Natural killer cell (primary cell): ENCODE data around the gene PNMA5. TPM values are rescaled to one million over a fixed set of nuclear protein-coding genes. Genes with fewer than 3 reads are reported as not detected.

ENCODE experiments used
- ATAC-seq, 3 donors: fragments of 150-1000 bp in 2 of 3; fragments of 200-7000 bp in 1 of 3; cut with Tn5 transposase; 1 replicate in 1 of 3; 2 replicates in 2 of 3; pipeline ENCODE4 v1.10.0; 2021; ENCODE audit warnings: mild to moderate bottlenecking in 2 of 3, moderate library complexity in 2 of 3
- DNase-seq, 2 donors: peaks; one replicate each; pipeline versions ENCODE4 v3.0.0 to v3.0.0-alpha.2; 2013 to 2021; ENCODE audit warnings: mixed read lengths in 1 of 2
- H3K27ac ChIP-seq: one replicate; pipeline ENCODE4 v1.5.1; 2013; ENCODE audit warnings: mild to moderate bottlenecking, low read length
- H3K27me3 ChIP-seq: one replicate; pipeline ENCODE4 v1.6.1; 2013; ENCODE audit warnings: low read length; ENCODE audit not compliant: control insufficient read depth, insufficient read depth
- H3K36me3 ChIP-seq: one replicate; pipeline ENCODE4 v1.6.1; 2013; ENCODE audit warnings: low read length; ENCODE audit not compliant: control insufficient read depth, insufficient read depth
- H3K4me1 ChIP-seq: one replicate; pipeline ENCODE4 v1.6.1; 2013; ENCODE audit warnings: low read length; ENCODE audit not compliant: control insufficient read depth, insufficient read depth
- H3K4me3 ChIP-seq: one replicate; pipeline ENCODE4 v1.5.1; 2013; ENCODE audit warnings: low read length
- H3K9me3 ChIP-seq: one replicate; pipeline ENCODE4 v1.6.1; 2013; ENCODE audit warnings: low read length; ENCODE audit not compliant: control insufficient read depth, insufficient read depth
- H3K27ac Mint-ChIP-seq, 2 donors: one replicate each; pipeline ENCODE4 v1.8.0; 2022; ENCODE audit warnings: mild to moderate bottlenecking in 2 of 2, mixed read lengths in 2 of 2, moderate library complexity in 1 of 2
- H3K27me3 Mint-ChIP-seq, 2 donors: one replicate each; pipeline ENCODE4 v1.8.0; 2022; ENCODE audit warnings: low read depth in 2 of 2, mixed read lengths in 2 of 2
- H3K36me3 Mint-ChIP-seq: one replicate; pipeline ENCODE4 v1.8.0; 2022; ENCODE audit warnings: mixed read lengths
- H3K4me1 Mint-ChIP-seq, 2 donors: one replicate each; pipeline ENCODE4 v1.8.0; 2022; ENCODE audit warnings: mixed read lengths in 2 of 2
- H3K4me3 Mint-ChIP-seq: one replicate; pipeline ENCODE4 v1.8.0; 2022; ENCODE audit warnings: mild to moderate bottlenecking, moderate library complexity, mixed read lengths
- H3K9me3 Mint-ChIP-seq, 2 donors: one replicate each; pipeline ENCODE4 v1.8.0; 2022; ENCODE audit warnings: mixed read lengths in 2 of 2
- CTCF ChIP-seq: fragments of 200-600 bp; IDR thresholded peaks from one replicate; pipeline ENCODE4 v1.8.0; 2022; ENCODE audit warnings: antibody characterized with exemption
- WGBS: methylation state at CpG from one replicate; pipeline ENCODE4 v1.1.7; 2013; ENCODE audit warnings: missing lambda C conversion rate; ENCODE audit not compliant: insufficient coverage; 5-methylcytosine and 5-hydroxymethylcytosine counted together
- intact Hi-C: fragments of 100-400 bp; cut with micrococcal nuclease; formaldehyde crosslinking; loops from one replicate; pipeline ENCODE4 v1.14.2; 2022
- total RNA-seq, 4 donors: library from RNA; stranded (reverse); fragments of 120-200 nt in 1 of 4; gene quantifications; one replicate each; pipeline versions ENCODE4 v1.2.3 to v1.2.4, GENCODE V29; 2013 to 2022

PNMA5 gene
- total RNA-seq, 3 donors from 2014 or later (not counting 1 experiment from before 2014, with no cell fraction given) = not detected

GRCh38 chrX:152945021-152945979 is 48.6 kb downstream of the PNMA5 start:
- H3K27me3 Mint-ChIP-seq = peaks cover 0 to 8% of the 10 kb centered on the region in 2 donors
- no peak for TF ChIP-seq CTCF
- H3K27ac Mint-ChIP-seq = no peak overlapping the region
- H3K36me3 Mint-ChIP-seq = no peaks in the 10 kb centered on the region
- intact Hi-C loops = no loop called here
- no peaks in the 10 kb centered on the region for H3K9me3 Mint-ChIP-seq
- DNase-seq = no peak
- peaks cover 11% of the 10 kb centered on the region for H3K4me1 ChIP-seq
- no peaks in the 10 kb centered on the region for H3K36me3 ChIP-seq
- H3K4me3 ChIP-seq = no peak overlapping the region
- H3K4me1 Mint-ChIP-seq = peaks cover 5 to 8% of the 10 kb centered on the region in 2 donors
- H3K27ac ChIP-seq = no peak overlapping the region
- H3K9me3 ChIP-seq = no peaks in the 10 kb centered on the region
- H3K4me3 Mint-ChIP-seq = no peak overlapping the region
- WGBS = 94% methylated on average over 9 of the region's 11 CpGs
- no peak for ATAC-seq
- H3K27me3 ChIP-seq = no peaks in the 10 kb centered on the region

GRCh38 chrX:152943826-152944225 is 50.1 kb downstream of the PNMA5 start:
- ATAC-seq = no peak

GRCh38 chrX:152942077-152942442 is 51.9 kb downstream of the PNMA5 start:
- H3K36me3 Mint-ChIP-seq = no peaks in the 10 kb centered on the region
- H3K27me3 Mint-ChIP-seq = peaks cover 0 to 6% of the 10 kb centered on the region in 2 donors
- peak overlapping the region; percentile 55 for H3K4me3 Mint-ChIP-seq
- 33% methylated on average over 5 of the region's 11 CpGs for WGBS
- no peaks in the 10 kb centered on the region for H3K27me3 ChIP-seq
- H3K9me3 ChIP-seq = no peaks in the 10 kb centered on the region
- no peaks in the 10 kb centered on the region for H3K9me3 Mint-ChIP-seq
- H3K4me3 ChIP-seq = peak overlapping the region; percentile 45
- TF ChIP-seq CTCF = no peak
- intact Hi-C loops = loop anchor here (5.0 kb wide), 1 partner anchor 725 kb away; no protein-coding TSS in a partner anchor
- no peak for DNase-seq
- peak overlapping the region; percentile 83 to 90 for H3K27ac Mint-ChIP-seq
- no peak for ATAC-seq
- no peaks in the 10 kb centered on the region for H3K36me3 ChIP-seq
- peaks cover 11% of the 10 kb centered on the region for H3K4me1 ChIP-seq
- H3K4me1 Mint-ChIP-seq = peaks cover 5 to 8% of the 10 kb centered on the region in 2 donors
- peak overlapping the region; percentile 82 for H3K27ac ChIP-seq

More at GRCh38 chrX:152943826-152944225, 50.1 kb downstream of the PNMA5 start:
- 100% methylated on average over 1 of the region's 1 CpG for WGBS
- Histone ChIP-seq H3K27ac (no peak overlapping the region), H3K4me1 (peaks cover 11% of the 10 kb centered on the region), H3K36me3 (no peaks in the 10 kb centered on the region), H3K27me3 (no peaks in the 10 kb centered on the region), H3K4me3 (no peak overlapping the region), H3K9me3 (no peaks in the 10 kb centered on the region)
- intact Hi-C loops = loop anchor here (5.0 kb wide), 1 partner anchor 723 kb away; no protein-coding TSS in a partner anchor
- Mint-ChIP-seq H3K4me1 (peaks cover 5 to 8% of the 10 kb centered on the region in 2 donors), H3K27me3 (peaks cover 0 to under 1% of the 10 kb centered on the region in 2 donors), H3K36me3 (no peaks in the 10 kb centered on the region), H3K9me3 (no peaks in the 10 kb centered on the region), H3K4me3 (no peak overlapping the region), H3K27ac (no peak overlapping the region)
- DNase-seq = no peak
- no peak for TF ChIP-seq CTCF
